Activated T-cell treated with anti-CD3 and anti-CD28 coated beads, Interleukin-2, amount 50 U/mL, for 48 hours (primary cell): ENCODE data around the gene RETREG2.

ENCODE experiments used
- DNase-seq, 2 experiments: peaks; one replicate each; pipeline ENCODE4 v3.0.0-alpha.2; 2020

The RETREG2 gene

GRCh38 chr2:219177552-219178376, at the start of gene RETREG2:
Gene RETREG2 (plus strand): TSS chr2:219178275. CDS start chr2:219178353, 78 bp downstream.
- DNase-seq: peak; percentile 85 to 88

- DNase-seq: no peak
Measured at GRCh38 chr2:219128396-219128795, 49.7 kb upstream of the RETREG2 start.

GRCh38 chr2:219129589-219129988, 48.5 kb upstream of the RETREG2 start:
- DNase-seq: no peak

- no peak for DNase-seq
Measured at GRCh38 chr2:219131327-219131726, 46.7 kb upstream of the RETREG2 start.

GRCh38 chr2:219131744-219132143, 46.3 kb upstream of the RETREG2 start:
- DNase-seq: no peak

GRCh38 chr2:219133976-219134375, 44.1 kb upstream of the RETREG2 start:
- DNase-seq: no peak

GRCh38 chr2:219140722-219141121, 37.4 kb upstream of the RETREG2 start:
- no peak for DNase-seq

- no peak for DNase-seq
Measured at GRCh38 chr2:219142329-219142728, 35.7 kb upstream of the RETREG2 start.

GRCh38 chr2:219149667-219150066, 28.4 kb upstream of the RETREG2 start:
- no peak for DNase-seq

GRCh38 chr2:219155054-219155644, 22.9 kb upstream of the RETREG2 start:
- DNase-seq: no peak

- DNase-seq: no peak
Measured at GRCh38 chr2:219157396-219157795, 20.7 kb upstream of the RETREG2 start.

- no peak for DNase-seq
Measured at GRCh38 chr2:219158025-219158424, 20.1 kb upstream of the RETREG2 start.

GRCh38 chr2:219158586-219158985, 19.5 kb upstream of the RETREG2 start:
- DNase-seq: no peak

GRCh38 chr2:219159771-219160185, 18.3 kb upstream of the RETREG2 start:
- no peak for DNase-seq

- peak; percentile 98 to 99 for DNase-seq
Measured at GRCh38 chr2:219160186-219161017, 17.7 kb upstream of the RETREG2 start, which contains the start of gene NHEJ1. Gene NHEJ1 (minus strand): TSS chr2:219160815. CDS start chr2:219158362, 2,453 bp downstream.

GRCh38 chr2:219161097-219161496, 17.0 kb upstream of the RETREG2 start:
- no peak for DNase-seq

GRCh38 chr2:219163156-219163555, 14.9 kb upstream of the RETREG2 start:
- DNase-seq: no peak

- DNase-seq: no peak
Measured at GRCh38 chr2:219165058-219165911, 12.8 kb upstream of the RETREG2 start.

- DNase-seq: no peak
Measured at GRCh38 chr2:219167997-219168396, 10.1 kb upstream of the RETREG2 start.

- no peak for DNase-seq
Measured at GRCh38 chr2:219168526-219168925, 9.5 kb upstream of the RETREG2 start.

- DNase-seq: no peak
Measured at GRCh38 chr2:219168932-219169331, 9.1 kb upstream of the RETREG2 start.

GRCh38 chr2:219169930-219170654, 8.0 kb upstream of the RETREG2 start, which contains the start of gene SLC23A3:
Gene SLC23A3 (minus strand): TSS chr2:219170029. CDS start chr2:219169984, 45 bp downstream.
- peak in 1 of 2 experiments; percentile 41 for DNase-seq
